K562 (cell line): ENCODE measurements around the gene SAE1. TPM values are rescaled to one million over a fixed set of nuclear protein-coding genes. Genes with fewer than 3 reads are reported as not detected.
A peak's percentile ranks its signal among the peaks of the same experiment; 100 is the strongest.

ENCODE experiments used
- ATF4 ChIP-seq: fragments of 450-650 bp; formaldehyde crosslinking; IDR thresholded peaks from 2 replicates; pipeline ENCODE4 v1.4.0; 2022; ENCODE audit warnings: mild to moderate bottlenecking, moderate library complexity
- DEAF1 ChIP-seq: fragments of 450-650 bp; formaldehyde crosslinking; IDR thresholded peaks from 2 replicates; pipeline ENCODE4 v1.4.0; 2020; ENCODE audit warnings: mild to moderate bottlenecking, moderate library complexity
- ELF4 ChIP-seq: fragments of 450-650 bp; formaldehyde crosslinking; IDR thresholded peaks from 2 replicates; pipeline ENCODE4 v1.4.0; 2022; ENCODE audit warnings: missing genetic modification characterization
- GABPB2 ChIP-seq: fragments of 250-450 bp; sonication (Bioruptor Pico); conservative IDR thresholded peaks from 2 replicates; pipeline ENCODE4 v1.5.1; 2021; ENCODE audit warnings: mild to moderate bottlenecking
- LCOR ChIP-seq: sonication (generic); formaldehyde crosslinking; IDR thresholded peaks from 2 replicates; pipeline ENCODE4 v1.8.0; 2022; ENCODE audit warnings: mild to moderate bottlenecking, missing genetic modification reagents
- SUPT5H ChIP-seq: fragments of 450-650 bp; IDR thresholded peaks from 2 replicates; pipeline ENCODE4 v1.6.1; 2016
- TBP ChIP-seq: optimal IDR thresholded peaks from 2 replicates; pipeline ENCODE3; 2011; ENCODE audit warnings: low read depth, low read length, improper control_type of control experiment
- ZBTB17 ChIP-seq: fragments of 450-650 bp; formaldehyde crosslinking; IDR thresholded peaks from 2 replicates; pipeline ENCODE4 v1.4.0; 2020; ENCODE audit warnings: mild to moderate bottlenecking
- ZBTB7A ChIP-seq: IDR thresholded peaks from 2 replicates; pipeline ENCODE4 v1.6.1; 2011; ENCODE audit warnings: low read depth, mild to moderate bottlenecking, low read length, moderate library complexity, borderline replicate concordance; ENCODE audit not compliant: control insufficient read depth
- ZNF324 ChIP-seq: fragments of 250-450 bp; sonication (Bioruptor Pico); IDR thresholded peaks from 2 replicates; pipeline ENCODE4 v1.4.0; 2020; ENCODE audit warnings: mild to moderate bottlenecking
- ZNF592 ChIP-seq: fragments of 450-650 bp; IDR thresholded peaks from 2 replicates; pipeline ENCODE4 v1.6.1; 2017; ENCODE audit warnings: antibody characterized with exemption, mild to moderate bottlenecking
- polyA plus RNA-seq, 8 experiments: library from polyadenylated mRNA; depleted of rRNA in 4 of 8; stranded (reverse) in 5 of 8; unstranded in 3 of 8; fragments of >200 nt; fragmentation: Nextera tagmentation in 2 of 8; fragmentation: Illumina TruSeq in 1 of 8; extraction: Ambion mirVana in 2 of 8; extraction: Trizol in 1 of 8; gene quantifications; 2 replicates each; pipeline versions ENCODE4 v1.2.1 to v1.2.3, GENCODE V29; 2011 to 2014; ENCODE audit warnings: inconsistent platforms in 1 of 8, missing spikeins in 1 of 8
- total RNA-seq, 7 experiments: library from RNA; depleted of rRNA in 6 of 7; stranded (reverse); fragments of >200 nt in 6 of 7; fragmentation: Illumina TruSeq in 2 of 7; extraction: Trizol in 2 of 7; gene quantifications; 2 replicates each; pipeline versions ENCODE4 v1.2.1 to v1.2.3, GENCODE V29; 2011 to 2021; ENCODE audit warnings: low replicate concordance in 1 of 7

SAE1 gene
- total and polyA plus RNA-seq, 9 of the 15 experiments (the other 6 are each of a cell fraction or from before 2014, with no cell fraction given): 82.8 to 299 (median 217) TPM

- TF ChIP-seq ZBTB7A (peak; percentile 75), ATF4 (CRISPR knock-in tag) (peak; percentile 70), LCOR (CRISPR knock-in tag) (peak; percentile 77), SUPT5H (peak; percentile 86), ZBTB17 (peak; percentile 20; the same call in 1 of the 2 replicates), TBP (no peak), ELF4 (CRISPR knock-in tag) (peak; percentile 56; the same call in 1 of the 2 replicates), ZNF592 (peak; percentile 97), GABPB2 (no peak), ZNF324 (CRISPR knock-in tag) (peak; percentile 31; the same call in 1 of the 2 replicates), DEAF1 (CRISPR knock-in tag) (peak; percentile 17; the same call in 1 of the 2 replicates)
Measured at GRCh38 chr19:47109541-47110375, 20.9 kb upstream of the SAE1 start (continued).
